Islet precursor cell (in vitro differentiated cells): ENCODE results near the gene BCAN.

Experiments
- DNase-seq: peaks from one replicate; pipeline ENCODE4 v3.0.0-alpha.2; 2018

Gene BCAN

DNA sequence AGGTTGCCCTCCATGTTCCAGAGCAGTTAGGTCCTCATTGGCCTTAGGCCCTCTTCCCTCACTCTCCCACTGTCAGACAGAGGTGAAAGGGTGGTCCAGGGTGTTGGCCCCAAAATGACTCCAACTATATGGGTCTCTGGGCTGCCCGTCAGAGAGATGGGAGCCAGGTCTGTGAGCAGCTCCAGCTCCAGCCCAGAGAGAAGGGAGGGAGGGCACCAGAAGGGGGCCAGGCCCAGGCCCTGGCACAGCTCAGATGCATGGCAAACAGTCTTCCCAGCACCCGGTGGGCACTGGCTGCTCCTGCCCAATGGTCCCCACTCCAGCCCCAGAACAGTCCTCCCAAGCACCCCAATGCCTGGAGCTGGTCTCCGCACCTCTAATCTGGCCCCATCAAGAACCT lies 2.2 kb downstream of the BCAN start:
- DNase-seq: no peak

DNA sequence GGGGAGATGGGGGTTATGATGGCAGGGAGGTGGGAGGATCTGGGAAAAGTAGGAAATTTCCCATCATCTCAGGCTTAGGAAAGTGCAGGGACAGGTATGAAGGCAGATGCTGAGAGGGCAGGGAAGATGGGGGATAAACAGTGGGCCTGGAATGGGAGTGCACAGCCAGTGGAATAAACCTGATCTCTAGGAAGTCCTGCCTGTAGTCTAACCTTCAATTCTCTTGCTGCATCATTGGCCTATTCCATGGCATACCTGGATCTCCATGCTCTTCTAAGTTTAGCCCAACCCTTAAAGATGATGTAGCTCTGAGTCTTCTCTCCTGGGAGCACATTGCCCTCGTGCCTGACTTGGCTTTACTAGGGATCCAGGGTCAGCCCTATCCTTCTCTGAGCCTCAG lies 2.7 kb downstream of the BCAN start:
- no peak for DNase-seq

DNA sequence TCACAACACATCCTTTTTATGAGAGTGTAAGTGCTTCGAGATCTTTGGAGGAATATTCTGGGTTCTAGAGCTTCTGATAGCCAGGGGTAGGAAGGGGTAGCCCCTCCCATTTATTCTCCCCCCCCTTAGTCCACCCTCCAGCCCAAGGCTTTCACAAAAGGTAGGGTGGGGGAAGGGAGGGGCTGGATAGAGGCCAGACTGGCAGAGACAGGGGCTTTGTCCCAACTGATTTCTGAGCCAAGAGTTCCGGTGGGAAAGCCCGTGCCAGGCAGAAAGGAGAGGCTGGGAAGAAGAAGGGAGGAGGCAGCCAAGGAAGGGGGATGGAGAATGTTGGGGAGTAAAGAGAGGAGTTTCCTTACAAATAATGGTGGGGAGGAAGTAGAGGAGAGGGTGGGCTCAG lies 3.1 kb downstream of the BCAN start:
- no peak for DNase-seq

DNA sequence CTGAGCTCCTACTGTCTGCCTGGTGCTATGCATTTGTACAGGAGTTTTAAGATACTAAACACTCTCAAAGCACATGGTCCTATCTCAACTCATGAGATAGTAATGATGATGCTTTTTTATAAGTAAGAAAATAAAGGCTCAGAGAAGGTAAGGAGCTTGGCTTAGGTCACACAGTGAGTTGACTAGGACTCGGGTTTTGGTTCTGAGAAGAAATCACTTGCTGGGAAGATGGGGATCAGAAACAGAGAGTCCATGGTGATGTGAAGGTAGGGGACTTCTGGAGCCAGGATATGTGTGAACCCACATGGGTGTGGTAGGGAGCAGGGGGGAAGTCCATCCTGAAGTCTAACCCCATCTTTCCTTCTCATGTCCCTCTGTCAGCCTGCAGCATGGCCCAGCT lies 3.7 kb downstream of the BCAN start:
- no peak for DNase-seq

DNA sequence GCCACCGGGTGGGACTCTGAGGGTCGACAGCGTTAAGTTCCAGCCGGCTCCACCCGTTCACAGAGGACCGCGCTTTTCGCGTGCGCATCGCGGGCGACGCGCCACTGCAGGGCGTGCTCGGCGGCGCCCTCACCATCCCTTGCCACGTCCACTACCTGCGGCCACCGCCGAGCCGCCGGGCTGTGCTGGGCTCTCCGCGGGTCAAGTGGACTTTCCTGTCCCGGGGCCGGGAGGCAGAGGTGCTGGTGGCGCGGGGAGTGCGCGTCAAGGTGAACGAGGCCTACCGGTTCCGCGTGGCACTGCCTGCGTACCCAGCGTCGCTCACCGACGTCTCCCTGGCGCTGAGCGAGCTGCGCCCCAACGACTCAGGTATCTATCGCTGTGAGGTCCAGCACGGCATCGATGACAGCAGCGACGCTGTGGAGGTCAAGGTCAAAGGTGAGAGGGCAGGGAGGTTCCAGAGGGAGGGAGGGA lies 4.9 kb downstream of the BCAN start:
- DNase-seq: no peak

DNA sequence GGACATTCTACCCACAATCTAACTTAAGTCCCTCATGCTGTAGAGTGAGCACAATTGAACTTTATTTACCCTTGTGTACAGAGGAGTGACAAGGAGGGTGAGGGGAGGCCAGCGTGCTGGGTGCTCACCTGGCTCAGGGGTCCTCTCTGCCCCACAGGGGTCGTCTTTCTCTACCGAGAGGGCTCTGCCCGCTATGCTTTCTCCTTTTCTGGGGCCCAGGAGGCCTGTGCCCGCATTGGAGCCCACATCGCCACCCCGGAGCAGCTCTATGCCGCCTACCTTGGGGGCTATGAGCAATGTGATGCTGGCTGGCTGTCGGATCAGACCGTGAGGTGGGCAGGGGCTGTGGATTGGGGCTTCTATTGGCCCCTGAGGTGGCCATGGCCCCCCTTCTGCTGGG lies 5.4 kb downstream of the BCAN start:
- DNase-seq: no peak

DNA sequence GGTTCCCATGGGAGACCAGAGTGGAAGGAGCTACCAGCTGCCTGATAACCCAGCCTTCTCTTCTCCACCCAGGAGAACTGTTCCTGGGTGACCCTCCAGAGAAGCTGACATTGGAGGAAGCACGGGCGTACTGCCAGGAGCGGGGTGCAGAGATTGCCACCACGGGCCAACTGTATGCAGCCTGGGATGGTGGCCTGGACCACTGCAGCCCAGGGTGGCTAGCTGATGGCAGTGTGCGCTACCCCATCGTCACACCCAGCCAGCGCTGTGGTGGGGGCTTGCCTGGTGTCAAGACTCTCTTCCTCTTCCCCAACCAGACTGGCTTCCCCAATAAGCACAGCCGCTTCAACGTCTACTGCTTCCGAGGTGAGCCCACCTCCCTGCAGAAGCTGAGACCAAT lies 6.6 kb downstream of the BCAN start:
- DNase-seq: no peak

DNA sequence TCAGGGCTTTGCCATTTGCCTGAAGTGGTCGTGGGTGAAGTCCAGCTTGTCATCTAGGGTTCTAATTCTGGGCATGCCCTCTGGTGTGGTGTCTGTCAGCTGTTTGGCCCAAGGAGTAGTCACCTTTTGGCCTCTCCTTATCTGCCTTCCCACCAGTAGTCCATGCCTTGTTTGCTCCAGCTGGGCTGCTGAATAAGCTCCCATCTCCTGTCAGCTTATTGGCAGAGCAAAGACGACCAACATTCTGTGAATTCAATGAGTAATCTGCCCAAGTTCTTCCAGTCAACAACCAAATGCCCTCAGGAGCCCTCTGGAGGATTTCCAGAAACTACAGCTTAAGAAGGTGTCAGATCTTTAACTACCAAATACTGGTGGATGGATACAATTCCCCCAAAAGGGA lies 7.0 kb downstream of the BCAN start:
- DNase-seq: no peak

DNA sequence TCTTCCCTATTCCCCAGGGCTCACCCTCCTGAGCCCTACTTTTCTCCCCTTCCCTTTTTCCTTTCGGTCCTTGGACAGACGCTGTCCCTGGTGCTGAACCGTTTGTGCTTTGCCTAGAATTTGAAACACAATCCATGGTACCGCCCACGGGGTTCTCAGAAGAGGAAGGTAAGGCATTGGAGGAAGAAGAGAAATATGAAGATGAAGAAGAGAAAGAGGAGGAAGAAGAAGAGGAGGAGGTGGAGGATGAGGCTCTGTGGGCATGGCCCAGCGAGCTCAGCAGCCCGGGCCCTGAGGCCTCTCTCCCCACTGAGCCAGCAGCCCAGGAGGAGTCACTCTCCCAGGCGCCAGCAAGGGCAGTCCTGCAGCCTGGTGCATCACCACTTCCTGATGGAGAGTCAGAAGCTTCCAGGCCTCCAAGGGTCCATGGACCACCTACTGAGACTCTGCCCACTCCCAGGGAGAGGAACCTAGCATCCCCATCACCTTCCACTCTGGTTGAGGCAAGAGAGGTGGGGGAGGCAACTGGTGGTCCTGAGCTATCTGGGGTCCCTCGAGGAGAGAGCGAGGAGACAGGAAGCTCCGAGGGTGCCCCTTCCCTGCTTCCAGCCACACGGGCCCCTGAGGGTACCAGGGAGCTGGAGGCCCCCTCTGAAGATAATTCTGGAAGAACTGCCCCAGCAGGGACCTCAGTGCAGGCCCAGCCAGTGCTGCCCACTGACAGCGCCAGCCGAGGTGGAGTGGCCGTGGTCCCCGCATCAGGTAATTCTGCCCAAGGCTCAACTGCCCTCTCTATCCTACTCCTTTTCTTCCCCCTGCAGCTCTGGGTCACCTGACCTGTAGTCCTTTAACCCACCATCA lies 10.4 kb downstream of the BCAN start:
- peak; percentile 75 for DNase-seq

DNA sequence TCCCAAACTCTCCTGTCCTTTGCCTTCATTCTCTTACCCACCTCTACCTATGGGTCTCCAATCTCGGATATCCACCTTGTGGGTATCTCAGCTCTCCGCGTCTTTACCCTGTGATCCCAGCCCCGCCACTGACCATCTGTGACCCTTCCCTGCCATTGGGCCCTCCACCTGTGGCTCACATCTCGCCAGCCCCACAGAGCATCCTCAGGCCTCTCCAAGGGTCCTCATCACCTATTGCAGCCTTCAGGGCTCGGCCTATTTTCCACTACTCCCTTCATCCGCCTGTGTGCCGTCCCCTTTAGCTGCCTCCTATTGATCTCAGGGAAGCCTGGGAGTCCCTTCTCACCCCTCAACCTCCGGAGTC lies 11.1 kb downstream of the BCAN start:
- no peak for DNase-seq

DNA sequence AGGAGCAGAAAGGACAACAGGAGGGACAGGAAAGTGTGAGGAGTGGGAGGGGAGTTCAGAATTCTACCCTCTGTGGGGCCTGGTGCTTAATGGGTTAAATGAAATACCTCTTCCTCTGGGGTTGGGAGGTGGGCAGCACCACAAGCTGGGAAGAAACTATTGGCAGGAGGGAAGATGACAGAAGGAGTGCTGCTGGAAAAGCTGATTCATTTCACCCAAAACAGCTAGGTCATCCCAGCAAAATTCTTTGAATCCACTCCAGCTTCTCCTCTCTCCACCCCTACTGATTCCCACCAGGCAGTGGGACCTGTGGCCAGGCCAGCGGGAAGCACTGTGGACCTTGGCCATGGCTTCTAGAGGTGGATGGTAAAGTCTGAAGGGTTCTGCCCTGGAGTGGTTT lies 12.8 kb downstream of the BCAN start:
- no peak for DNase-seq

DNA sequence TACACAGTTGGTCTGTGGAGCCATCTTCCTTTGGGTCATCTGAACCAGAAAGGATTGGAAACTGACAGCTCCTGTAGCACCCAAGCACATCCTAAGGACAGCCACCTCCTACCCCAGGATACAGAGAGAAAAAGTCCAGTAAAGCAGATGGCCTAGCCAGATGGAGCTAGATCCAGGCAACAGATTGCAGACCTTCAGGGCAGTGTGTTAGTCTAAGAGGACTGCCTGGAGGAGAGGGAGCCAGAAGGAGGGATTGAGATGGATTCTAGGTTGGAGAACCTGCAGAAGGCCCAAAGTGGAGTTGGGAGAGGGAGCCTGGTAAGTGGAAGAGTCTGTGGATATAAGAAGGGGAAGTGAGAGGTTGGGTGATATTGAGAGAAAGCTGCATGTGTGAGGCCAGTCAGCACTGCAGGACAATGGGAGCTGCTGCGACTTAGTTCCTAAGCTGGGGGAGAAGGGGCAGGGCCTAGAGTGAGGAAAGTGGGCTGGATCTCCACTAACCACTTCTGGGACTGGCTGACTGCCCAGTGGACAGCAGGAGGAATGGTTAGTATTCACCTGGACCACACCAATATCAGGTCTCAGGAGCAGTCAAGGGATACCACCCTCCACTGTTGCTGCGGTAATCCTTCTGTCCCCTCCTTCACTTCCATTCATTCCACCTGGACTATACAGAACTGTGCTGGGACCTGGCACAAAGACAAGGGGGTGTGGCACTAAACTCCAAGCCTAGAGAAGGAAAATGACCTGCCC lies 13.4 kb downstream of the BCAN start:
- no peak for DNase-seq

DNA sequence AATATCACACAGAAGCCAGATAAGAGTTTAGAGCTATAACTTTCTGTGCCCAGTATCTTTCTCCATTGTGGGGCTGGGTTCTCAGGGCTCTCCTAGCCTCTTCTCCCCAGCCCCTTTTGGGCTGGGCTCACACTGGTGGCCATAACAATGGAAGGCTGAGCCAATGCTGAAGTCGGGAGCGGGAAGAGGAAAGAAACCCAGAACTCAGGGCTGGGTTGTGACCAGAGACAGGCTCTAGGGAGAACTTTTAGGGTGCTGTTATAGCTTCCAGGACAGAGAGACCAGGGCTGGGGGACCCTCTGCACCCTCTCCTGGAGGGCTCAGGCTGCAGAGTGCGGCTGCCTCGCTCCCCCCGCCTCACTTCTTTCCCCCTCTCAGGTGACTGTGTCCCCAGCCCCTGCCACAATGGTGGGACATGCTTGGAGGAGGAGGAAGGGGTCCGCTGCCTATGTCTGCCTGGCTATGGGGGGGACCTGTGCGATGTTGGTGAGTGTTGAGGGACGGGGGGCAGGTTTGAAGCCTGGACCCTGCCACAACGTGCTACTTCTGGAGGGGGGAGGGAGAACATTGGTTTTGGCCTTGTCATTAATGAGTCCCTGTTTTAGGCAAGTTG lies 14.1 kb downstream of the BCAN start:
- DNase-seq: no peak

DNA sequence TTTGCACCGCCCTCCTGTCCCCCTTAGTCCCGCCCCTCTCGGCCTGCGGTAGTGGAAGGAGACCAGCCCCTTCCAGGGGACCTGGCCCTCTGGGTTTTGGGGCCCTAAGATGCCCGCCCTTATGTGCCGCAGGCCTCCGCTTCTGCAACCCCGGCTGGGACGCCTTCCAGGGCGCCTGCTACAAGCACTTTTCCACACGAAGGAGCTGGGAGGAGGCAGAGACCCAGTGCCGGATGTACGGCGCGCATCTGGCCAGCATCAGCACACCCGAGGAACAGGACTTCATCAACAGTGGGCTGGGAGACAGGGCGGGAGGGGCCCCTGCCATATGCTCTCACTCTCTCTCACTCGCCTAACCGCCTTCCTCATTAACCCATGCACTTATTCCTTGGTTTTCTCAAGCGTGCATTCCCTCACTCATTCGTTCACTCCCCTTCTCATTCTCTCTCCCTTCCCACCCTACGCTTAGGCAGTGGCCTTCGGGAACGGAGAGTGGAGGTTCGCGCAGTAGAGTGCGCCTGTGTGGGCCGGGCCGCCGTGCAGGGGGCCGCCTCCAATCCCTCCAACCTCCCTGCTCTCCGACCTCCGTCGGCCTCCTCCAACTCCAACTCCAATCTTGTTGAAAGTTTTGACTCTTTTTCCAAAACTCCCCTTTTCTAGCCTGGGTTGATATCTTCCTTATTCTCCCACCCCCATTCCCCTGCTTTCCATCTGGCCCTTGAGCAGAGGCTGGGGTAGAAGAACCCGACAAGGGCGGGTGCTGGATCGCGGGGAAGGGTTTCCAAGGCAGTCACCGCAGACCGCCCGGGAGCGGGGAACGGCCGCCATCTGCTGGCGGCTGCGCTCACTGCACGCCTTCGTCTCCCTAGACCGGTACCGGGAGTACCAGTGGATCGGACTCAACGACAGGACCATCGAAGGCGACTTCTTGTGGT lies 15.2 kb downstream of the BCAN start:
- peak; percentile 84 for DNase-seq

DNA sequence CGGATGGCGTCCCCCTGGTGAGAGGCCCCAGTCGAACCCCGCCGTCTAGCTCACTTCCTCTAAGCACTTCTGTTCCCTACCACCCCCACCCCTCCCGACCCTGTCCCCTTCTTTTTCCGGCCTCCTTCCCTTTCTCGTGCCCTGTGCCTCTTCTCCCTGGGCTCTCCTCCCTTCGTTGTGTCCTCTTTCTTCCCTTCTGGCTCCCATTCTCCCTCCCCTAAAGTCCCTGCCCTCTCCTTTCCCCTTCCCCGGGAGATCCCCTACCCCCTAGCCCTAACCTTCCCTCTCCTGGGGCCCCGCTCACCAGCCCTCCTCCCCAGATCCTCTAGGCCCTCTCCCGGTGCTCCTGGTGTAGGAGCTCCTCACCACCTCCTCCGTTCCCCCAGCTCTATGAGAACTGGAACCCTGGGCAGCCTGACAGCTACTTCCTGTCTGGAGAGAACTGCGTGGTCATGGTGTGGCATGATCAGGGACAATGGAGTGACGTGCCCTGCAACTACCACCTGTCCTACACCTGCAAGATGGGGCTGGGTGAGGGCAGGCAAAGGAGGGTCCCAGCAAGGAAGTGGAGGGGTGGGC lies 15.9 kb downstream of the BCAN start:
- DNase-seq: no peak

DNA sequence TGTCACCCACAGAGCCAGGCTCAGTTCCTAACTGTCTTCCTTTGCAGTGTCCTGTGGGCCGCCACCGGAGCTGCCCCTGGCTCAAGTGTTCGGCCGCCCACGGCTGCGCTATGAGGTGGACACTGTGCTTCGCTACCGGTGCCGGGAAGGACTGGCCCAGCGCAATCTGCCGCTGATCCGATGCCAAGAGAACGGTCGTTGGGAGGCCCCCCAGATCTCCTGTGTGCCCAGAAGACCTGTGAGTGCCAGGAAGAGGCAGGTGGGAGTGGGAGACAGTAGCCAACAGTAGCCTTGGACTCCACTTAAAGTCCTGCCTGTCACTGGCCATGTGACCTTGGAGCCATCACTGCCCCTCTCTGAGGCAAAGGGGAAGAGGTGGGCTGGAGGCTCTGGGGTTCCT lies 16.6 kb downstream of the BCAN start:
- no peak for DNase-seq

DNA sequence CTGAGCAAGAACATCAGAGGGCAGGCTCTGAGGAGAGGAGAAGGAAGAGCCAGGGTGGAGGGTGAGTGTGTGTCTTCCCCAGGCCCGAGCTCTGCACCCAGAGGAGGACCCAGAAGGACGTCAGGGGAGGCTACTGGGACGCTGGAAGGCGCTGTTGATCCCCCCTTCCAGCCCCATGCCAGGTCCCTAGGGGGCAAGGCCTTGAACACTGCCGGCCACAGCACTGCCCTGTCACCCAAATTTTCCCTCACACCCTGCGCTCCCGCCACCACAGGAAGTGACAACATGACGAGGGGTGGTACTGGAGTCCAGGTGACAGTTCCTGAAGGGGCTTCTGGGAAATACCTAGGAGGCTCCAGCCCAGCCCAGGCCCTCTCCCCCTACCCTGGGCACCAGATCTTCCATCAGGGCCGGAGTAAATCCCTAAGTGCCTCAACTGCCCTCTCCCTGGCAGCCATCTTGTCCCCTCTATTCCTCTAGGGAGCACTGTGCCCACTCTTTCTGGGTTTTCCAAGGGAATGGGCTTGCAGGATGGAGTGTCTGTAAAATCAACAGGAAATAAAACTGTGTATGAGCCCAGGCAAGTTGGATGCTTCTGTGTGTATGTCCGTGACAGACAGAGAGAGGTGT lies 17.1 kb downstream of the BCAN start:
- no peak for DNase-seq

DNA sequence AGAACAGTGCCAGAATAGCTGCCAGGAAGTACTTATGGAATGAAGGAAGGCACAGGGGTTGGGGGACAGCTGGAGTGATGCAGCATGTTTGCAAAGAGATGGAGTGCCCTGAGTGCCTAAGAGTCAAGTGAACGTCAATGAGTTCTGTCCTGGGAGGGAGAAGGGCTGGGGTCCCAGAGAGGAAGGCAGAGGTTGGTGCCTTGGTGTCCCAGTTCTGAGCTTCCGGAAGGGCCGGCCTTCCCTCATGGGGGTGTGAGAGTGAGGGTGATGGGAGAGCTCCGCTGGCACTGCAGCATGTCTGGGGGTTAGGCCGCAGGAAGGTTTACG lies 17.7 kb downstream of the BCAN start:
- DNase-seq: no peak

DNA sequence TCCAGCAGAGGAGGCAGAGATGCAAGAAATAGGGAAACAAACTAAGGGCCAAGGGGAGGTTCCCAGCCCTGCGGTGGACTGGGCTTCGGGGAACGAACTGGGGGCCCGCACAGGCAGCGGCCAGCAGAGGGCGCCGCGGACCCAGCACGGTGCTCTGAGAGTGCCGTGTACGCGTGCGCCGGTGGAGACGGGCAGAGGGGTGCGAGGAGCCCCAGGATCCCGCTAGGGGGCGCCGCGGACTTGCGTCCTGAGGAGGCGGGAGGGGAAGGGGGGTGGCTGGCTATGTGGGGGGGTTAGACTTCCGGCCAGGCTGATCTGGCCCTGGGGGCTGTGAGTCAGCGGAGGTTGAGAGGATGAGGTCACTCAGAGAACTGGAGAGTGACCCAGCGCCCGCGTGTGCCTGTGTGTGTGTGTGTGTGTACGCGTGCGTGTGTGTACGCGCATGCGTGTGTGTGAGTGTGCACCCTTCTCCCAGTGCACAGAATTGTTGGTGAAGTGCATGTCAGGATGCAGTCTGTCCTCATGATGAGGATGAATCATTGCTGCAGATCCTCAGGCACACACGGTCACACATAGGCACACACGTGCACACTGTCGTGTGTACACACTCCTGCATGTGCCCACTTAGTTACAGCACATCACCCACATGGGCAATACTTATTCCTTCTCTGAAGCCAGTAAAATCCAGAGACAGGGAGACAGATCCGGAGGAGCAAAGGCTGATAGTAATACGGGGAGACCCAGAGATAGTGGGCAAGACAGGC lies 18.3 kb downstream of the BCAN start:
- peak; percentile 99 for DNase-seq

DNA sequence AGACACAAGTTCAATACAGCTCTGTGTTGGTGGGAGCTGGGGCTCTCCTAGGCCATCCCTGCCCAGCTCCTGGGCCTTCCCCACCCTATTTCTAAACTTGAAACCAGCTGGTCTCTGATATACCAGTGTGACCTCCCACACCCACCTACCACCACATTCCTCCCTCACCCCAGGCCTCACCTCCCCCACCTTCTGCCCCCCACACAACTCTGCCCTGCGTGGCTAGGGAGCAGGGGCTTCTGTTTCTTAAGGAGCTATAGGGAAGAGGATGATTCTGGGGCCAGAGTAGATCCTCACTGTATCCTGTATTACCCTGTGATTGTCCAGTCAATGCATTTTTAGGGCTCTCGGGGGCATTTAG lies 18.8 kb downstream of the BCAN start:
- no peak for DNase-seq

DNA sequence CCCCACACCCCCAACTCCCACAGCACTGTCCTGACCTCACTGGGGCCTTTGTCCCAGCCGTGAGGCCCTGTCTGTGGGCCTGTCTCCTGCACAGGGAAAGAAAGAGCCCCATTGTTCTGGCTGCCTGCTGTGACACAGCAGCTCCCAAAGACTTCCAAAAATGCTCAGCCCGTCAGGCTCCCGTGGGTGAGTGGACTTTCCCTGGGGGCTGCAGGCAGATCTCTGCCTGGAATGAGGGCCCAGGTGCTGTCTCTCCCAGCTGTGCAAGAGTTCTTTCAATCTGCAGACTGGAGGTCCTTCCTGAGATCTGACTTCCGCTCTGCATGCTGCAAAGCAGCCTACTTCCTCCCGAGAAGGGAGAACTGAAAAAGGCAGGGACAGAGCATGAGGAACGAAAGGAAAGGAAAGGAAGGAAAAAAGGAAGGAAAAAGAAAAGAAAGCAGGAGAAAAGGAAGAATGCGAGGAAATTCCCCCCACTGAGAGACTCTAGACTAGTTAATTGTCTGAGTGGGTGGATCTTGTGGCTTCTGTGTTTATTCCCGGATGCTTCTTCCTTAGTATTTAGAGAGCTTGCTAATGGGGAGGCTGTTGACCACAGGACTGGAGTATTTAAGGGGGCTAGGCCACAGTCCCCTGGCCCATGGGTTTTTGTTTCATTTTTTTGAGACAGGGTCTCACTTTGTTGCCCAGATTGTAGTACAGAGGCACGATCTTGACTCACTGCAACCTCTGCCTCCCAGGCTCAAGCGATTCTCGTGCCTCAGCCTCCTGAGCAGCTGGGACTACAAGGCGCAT lies 20.3 kb downstream of the BCAN start:
- peak; percentile 97 for DNase-seq
